ENCODE data around the gene RAD51D.

- no peak for TF ChIP-seq CTCF (optimal IDR thresholded peaks at IDR 0.05 in 1 of 3, IDR thresholded peaks at IDR 0.05 in 1 of 3, conservative IDR thresholded peaks at IDR 0.05 in 1 of 3; ENCODE audit: extremely low read depth in 1 of 3, insufficient read depth in 2 of 3, low read length in 3 of 3)
- no peak for TF ChIP-seq EZH2 (IDR thresholded peaks at IDR 0.05; ENCODE audit: low read length)
Measured at GRCh38 chr17:35104844-35105450, 14.7 kb downstream of the RAD51D start.

Measured in keratinocyte (primary cell).